Kidney glomerular epithelial cell (primary cell): ENCODE results near the gene CDK10.

Source experiments
- DNase-seq: peaks from one replicate; lab custom pipeline; 2025; lab: John Stamatoyannopoulos, UW

CDK10 gene

DNA sequence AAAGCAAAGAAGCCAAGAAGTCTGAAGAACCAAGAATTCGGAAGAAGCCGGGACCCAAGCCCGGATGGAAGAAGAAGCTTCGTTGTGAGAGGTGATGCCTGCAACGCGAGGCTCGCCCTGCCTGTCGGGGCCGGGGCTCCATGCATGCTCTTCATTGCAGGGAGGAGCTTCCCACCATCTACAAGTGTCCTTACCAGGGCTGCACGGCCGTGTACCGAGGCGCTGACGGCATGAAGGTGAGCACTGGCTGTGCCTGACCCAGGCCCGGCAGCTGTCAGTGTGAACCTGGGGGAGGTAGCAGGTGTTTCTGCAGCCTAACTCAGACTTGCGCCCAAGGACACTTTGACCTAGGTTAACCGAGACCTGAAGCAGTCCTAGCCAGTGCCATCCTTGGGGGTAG is 46.8 kb downstream of the CDK10 start:
- DNase-seq: no peak

DNA sequence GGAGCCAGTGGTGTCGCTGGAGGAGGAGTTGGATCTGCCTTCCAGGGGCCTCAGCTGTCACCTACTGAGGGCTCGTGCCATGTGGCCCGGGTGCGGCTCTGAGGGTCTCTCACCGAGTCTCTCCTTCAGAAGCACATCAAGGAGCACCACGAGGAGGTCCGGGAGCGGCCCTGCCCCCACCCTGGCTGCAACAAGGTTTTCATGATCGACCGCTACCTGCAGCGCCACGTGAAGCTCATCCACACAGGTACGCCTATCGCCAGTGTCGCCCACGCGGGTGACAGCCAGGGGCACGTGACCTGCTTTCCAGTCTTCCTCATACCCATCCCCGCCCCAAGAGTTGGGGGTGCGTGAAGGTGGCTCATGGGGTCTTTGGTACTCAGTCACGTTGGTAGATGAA is 47.3 kb downstream of the CDK10 start:
- DNase-seq: no peak

DNA sequence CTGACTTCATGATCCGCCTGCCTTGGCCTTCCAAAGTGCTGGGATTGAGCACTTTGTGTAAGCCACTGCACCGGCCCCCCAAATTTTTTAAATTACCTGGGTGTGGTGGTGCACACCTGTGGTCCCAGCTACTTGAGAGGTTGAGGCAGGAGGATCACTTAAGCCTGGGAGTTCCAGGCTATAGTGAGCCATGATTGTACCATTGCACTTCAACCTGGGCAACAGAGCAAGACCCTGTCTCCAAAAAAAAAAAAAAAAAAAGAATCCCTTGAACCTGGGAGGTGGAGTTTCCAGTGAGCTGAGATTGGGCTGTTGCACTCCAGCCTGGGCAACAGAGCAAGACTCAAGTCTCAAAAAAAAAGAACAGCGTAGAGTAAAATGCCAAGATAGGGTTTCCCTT is 50.1 kb downstream of the CDK10 start:
- no peak for DNase-seq

DNA sequence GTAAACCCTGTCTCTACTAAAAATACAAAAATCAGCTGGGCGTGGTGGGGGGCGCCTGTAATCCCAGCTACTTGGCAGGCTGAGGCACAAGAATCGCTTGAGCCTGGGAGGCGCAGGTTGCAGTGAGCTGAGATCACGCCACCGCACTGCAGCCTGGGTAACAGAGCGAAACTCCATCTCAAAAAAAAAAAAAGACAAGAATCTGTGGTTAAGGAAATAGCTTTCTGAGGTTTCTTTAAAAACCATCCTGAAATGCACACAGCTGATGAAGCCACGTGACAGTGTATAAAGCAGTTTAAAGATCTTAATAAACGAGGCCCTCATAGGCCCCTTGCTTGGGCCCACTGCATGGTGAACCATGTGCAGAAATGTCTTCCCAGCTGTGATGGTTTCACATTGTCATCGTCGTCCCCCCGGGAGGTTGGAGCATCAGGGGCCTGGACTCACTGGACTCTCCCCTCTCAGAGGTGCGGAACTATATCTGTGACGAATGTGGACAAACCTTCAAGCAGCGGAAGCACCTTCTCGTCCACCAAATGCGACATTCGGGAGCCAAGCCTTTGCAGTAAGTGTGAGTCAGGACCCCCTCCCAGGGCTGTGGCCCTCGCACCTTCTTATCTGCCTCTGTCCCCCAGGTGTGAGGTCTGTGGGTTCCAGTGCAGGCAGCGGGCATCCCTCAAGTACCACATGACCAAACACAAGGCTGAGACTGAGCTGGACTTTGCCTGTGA is 51.0 kb downstream of the CDK10 start:
- no peak for DNase-seq

DNA sequence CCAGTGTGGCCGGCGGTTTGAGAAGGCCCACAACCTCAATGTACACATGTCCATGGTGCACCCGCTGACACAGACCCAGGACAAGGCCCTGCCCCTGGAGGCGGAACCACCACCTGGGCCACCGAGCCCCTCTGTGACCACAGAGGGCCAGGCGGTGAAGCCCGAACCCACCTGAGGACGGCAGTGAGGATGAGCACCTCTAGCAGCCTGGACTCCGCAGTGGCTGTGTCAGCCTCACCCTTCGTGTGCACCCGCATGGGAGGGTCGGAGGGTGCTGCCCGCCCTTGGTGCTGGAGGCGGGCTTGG is 51.5 kb downstream of the CDK10 start:
- no peak for DNase-seq

DNA sequence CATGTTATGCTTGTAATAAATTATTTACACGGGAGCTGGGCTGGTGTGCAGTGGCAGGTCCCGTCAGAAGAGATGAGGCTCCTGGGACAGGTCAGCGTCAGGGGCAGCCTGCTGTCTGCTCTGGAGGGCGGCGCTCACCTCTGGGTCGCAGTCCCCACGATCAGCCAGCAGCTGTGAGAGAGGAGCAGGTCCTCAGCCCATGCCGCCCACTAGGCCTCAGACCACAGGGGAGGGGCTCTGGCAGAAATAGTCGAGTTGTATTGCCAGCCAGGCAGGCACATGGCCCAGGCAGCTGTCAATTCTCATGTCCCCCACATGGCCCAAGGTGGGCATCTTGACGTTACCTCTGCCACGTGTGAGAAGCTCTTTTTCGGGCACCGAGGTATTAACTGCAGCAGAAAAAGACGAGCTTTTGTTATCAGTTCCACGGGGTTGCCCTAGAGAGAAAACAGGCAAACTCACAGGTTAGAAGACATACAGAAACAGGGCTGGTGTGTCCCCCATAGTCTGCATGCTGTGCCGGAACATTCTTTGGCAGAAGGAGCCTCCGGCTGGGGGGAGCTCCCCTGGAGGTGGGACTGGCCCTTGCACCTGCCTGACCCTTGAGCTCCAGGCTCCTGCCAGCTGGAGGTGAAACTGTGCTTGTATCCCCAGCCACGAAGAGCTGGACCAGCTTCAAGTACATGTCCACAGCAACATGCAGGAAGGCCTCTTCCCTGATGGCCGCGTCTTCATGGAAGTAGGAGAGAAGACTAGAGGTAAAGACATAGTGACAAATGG is 52.2 kb downstream of the CDK10 start:
- DNase-seq: no peak

DNA sequence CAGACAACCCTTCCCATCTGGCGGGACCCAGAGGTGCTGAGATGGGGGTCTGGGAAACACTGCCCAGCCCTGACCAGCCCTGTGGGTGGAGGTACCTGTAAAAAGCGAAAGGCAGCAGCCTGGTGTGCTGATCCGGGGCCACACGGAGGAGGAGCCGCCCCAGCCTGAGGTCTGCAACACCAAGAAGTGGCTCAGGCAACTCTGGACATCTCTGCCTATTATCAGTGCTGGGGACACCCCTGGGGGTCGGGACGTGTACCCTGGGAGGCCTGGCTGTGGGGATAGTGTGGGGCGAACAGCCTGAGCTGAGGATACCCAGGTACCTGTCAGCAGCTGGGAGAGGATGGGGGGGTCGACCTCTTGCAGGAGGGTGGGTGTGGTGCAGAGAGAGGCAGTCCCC is 52.9 kb downstream of the CDK10 start:
- no peak for DNase-seq

DNA sequence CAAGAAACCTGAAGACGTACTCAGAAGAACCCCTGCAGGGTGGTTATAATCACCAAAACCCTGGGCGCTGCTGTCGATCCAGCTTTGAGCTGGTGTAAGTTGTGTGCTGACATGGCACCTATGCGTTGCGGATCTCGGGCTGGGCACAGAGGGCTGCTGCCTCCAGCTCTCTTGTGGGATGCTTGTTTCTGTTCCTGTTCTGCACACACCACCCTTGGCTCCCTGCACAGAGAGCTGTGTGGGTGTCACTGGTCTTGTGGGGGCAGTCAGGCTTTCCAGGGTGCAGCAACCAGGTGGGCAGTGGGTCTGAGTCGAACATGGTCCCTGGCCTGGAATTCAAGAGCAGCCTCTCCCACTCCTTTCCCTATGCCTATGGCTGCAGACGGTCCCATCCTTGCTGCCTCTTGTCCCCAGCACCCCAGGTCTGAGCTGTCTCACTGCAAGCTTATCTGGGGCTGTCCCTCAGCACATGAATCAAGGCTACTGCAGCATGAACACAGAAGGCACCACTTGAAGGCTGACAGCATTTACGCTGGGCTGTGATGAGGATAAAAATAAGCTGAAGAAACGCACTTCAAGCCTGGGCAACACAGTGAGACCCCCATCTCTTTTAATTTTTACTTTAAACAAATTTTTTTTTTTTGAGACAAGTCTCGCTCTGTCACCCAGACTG is 55.0 kb downstream of the CDK10 start:
- DNase-seq: no peak

DNA sequence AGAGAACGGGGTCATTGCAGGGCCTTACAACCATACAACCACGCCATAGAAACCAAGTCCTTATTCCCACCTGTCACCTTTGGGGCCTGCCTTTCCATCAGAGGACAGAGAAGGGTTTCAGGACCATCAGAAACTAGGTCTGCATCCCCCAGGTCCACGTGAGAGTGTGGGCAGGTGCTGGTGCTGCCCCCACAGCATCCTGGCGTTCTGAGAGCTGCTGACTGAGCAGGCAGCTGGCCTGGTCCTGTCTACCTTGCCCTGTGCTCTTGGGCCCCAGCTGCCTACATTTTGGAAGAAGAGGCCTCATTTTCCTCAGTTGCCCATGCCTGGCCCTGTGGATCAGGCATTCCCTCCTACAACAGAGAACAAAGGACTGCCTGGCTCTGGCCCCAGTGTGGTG is 56.5 kb downstream of the CDK10 start:
- no peak for DNase-seq

DNA sequence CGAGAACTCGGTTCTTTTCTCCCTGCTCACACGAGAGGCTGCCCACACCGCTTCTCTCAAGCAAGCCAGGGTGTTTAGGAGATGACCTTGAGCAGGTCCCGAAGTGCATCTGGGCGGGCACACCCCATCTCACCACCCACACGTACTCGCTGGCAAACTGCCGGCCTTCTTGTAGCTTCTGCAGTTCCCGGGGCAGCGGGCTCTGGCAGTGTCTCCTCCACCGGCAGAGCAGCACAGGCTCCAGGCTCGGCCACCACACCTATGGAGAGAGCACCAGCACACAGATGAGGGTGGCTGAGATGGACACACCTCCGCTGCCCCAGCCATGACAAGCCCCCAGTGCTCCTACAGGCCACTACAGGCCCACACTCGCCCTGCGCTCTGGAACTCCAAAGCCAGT is 58.3 kb downstream of the CDK10 start:
- no peak for DNase-seq
